ENCODE results near the gene ZBTB42.
A peak's percentile ranks its signal among the peaks of the same experiment; 100 is the strongest.

ZBTB42 gene

GRCh38 chr14:104794631-104794992 lies 6.3 kb upstream of the ZBTB42 start:
- no peak for DNase-seq (ENCODE audit: low read depth in 3 of 3, low spot score in 1 of 3)

- DNase-seq (ENCODE audit: low read depth in 3 of 3, low spot score in 1 of 3) = no peak
Observed at GRCh38 chr14:104794993-104795780, 5.7 kb upstream of the ZBTB42 start, which contains the start of gene AKT1. Gene AKT1 (minus strand): TSS chr14:104795748. CDS start chr14:104792643, 3,105 bp downstream.

GRCh38 chr14:104795781-104796686 lies 4.9 kb upstream of the ZBTB42 start:
- peak in 2 of 3 donors; percentile 22 to 57 for DNase-seq (ENCODE audit: low read depth in 3 of 3, low spot score in 1 of 3)

- DNase-seq (ENCODE audit: low read depth in 3 of 3, low spot score in 1 of 3) = no peak
Observed at GRCh38 chr14:104796687-104797081, 4.2 kb upstream of the ZBTB42 start.

GRCh38 chr14:104797115-104798044 lies 3.5 kb upstream of the ZBTB42 start:
- DNase-seq (ENCODE audit: low read depth in 3 of 3, low spot score in 1 of 3) = no peak

GRCh38 chr14:104798300-104799243 lies 2.3 kb upstream of the ZBTB42 start:
- no peak for DNase-seq (ENCODE audit: low read depth in 3 of 3, low spot score in 1 of 3)

GRCh38 chr14:104799244-104800014 lies 1.5 kb upstream of the ZBTB42 start:
- DNase-seq (ENCODE audit: low read depth in 3 of 3, low spot score in 1 of 3) = no peak

- DNase-seq (ENCODE audit: low read depth in 3 of 3, low spot score in 1 of 3) = peak; percentile 53 to 72 (median 71)
Observed at GRCh38 chr14:104800015-104800770, 708 bp upstream of the ZBTB42 start.

- DNase-seq (ENCODE audit: low read depth in 3 of 3, low spot score in 1 of 3) = no peak
Observed at GRCh38 chr14:104801520-104802393, 856 bp downstream of the ZBTB42 start.

- no peak for DNase-seq (ENCODE audit: low read depth in 3 of 3, low spot score in 1 of 3)
Observed at GRCh38 chr14:104802394-104803184, 1.7 kb downstream of the ZBTB42 start.

- DNase-seq (ENCODE audit: low read depth in 3 of 3, low spot score in 1 of 3) = no peak
Observed at GRCh38 chr14:104803280-104803911, 2.5 kb downstream of the ZBTB42 start.

GRCh38 chr14:104803912-104804410 lies 3.1 kb downstream of the ZBTB42 start:
- DNase-seq (ENCODE audit: low read depth in 3 of 3, low spot score in 1 of 3) = no peak

- no peak for DNase-seq (ENCODE audit: low read depth in 3 of 3, low spot score in 1 of 3)
Observed at GRCh38 chr14:104804481-104805325, 3.8 kb downstream of the ZBTB42 start.

- DNase-seq (ENCODE audit: low read depth in 3 of 3, low spot score in 1 of 3) = no peak
Observed at GRCh38 chr14:104805326-104805678, 4.4 kb downstream of the ZBTB42 start.
